ENCODE measurements around the gene EYA2. TPM values are rescaled to one million over a fixed set of nuclear protein-coding genes. Genes with fewer than 3 reads are reported as not detected.

Gene EYA2
- total and polyA plus RNA-seq, 11 donors, result 0.30 to 4.2 (median 0.70) TPM

DNA sequence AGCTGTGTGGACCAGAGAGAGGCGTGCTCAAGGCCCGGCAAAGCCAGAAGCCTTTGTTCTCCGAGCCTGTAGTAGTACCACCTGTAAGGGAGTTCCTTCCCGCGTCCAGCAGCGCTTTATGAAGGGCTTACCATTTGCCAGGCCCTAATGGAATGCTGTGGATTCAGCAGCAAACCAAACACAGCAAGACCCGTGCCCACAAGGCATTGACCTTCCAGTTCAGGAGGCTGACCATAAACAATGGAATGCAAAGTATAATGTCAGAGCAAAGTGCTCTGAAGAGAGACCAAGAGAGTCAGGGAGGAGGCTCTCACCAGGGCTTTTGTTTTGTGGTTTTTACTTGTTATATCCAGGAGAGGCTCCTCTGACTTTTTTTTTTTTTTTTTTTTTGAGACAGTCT lies 252.0 kb downstream of the EYA2 start:
- ATAC-seq, result no peak
- Histone ChIP-seq H3K9me3 (peaks cover 0 to under 1% (median 0%) of the 10 kb centered on the region in 12 donors), H3K4me1 (peaks cover 0 to 30% (median 0%) of the 10 kb centered on the region in 12 donors), H3K36me3 (no peaks in the 10 kb centered on the region), H3K27me3 (no peaks in the 10 kb centered on the region), H3K4me3 (no peak overlapping the region), H3K27ac (no peak overlapping the region)
- DNase-seq, result no peak
- 91 to 95% (median 94%) methylated on average over 7 of the region's 7 CpGs for WGBS, 4 donors
- TF ChIP-seq POLR2A (IDR thresholded peaks at IDR 0.05), result no peak
- TF ChIP-seq, protein P1, sequence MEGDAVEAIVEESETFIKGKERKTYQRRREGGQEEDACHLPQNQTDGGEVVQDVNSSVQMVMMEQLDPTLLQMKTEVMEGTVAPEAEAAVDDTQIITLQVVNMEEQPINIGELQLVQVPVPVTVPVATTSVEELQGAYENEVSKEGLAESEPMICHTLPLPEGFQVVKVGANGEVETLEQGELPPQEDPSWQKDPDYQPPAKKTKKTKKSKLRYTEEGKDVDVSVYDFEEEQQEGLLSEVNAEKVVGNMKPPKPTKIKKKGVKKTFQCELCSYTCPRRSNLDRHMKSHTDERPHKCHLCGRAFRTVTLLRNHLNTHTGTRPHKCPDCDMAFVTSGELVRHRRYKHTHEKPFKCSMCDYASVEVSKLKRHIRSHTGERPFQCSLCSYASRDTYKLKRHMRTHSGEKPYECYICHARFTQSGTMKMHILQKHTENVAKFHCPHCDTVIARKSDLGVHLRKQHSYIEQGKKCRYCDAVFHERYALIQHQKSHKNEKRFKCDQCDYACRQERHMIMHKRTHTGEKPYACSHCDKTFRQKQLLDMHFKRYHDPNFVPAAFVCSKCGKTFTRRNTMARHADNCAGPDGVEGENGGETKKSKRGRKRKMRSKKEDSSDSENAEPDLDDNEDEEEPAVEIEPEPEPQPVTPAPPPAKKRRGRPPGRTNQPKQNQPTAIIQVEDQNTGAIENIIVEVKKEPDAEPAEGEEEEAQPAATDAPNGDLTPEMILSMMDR (IDR thresholded peaks at IDR 0.05), result no peak
- intact Hi-C loops (cut with DNase I), result loop anchor here in 2 of 10 donors (5.0 kb wide), 1 partner anchor 389 kb away; no protein-coding TSS in a partner anchor

- TF ChIP-seq, protein P1 (IDR thresholded peaks at IDR 0.05), result no peak
- no peak for TF ChIP-seq POLR2A (IDR thresholded peaks at IDR 0.05)
- H3K4me1 ChIP-seq, result peaks cover 0 to 17% (median 0%) of the 10 kb centered on the region in 12 donors
- H3K36me3 ChIP-seq, result no peaks in the 10 kb centered on the region
- no peak for ATAC-seq
- H3K4me3 ChIP-seq, result no peak overlapping the region
- 97 to 100% (median 99%) methylated on average over 2 of the region's 2 CpGs for WGBS, 4 donors
- no peak overlapping the region for H3K27ac ChIP-seq
- H3K27me3 ChIP-seq, result no peaks in the 10 kb centered on the region
- intact Hi-C loops (cut with DNase I), result loop anchor here in 2 of 10 donors (5.0 kb wide), 1 partner anchor 391 kb away; no protein-coding TSS in a partner anchor
- DNase-seq, result no peak
- H3K9me3 ChIP-seq, result no peaks in the 10 kb centered on the region
These were observed 253.4 kb downstream of the EYA2 start for GRCh38 chr20:47148059-47148458.

DNA sequence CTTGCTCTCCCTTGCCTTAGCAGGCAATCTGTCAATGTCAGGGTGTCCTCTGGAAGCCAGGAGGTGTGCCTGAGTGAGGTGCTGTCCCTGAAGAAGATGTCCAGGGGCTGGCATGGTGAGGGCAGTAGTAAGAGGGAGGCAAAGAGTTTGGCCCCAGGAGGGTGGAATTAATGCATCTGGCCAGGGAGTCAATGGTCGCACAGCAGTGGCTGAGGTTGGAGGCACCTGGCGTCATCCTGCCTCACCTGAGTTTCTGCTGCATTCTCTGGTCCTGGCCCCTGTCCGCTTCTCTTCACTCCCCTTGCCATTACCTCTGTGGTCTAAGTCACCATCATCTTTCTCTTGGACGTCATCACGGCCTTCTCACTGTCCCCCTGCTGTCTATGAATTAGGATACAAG lies 255.3 kb downstream of the EYA2 start:
- H3K27me3 ChIP-seq, result peaks cover 0 to 9% (median 0%) of the 10 kb centered on the region in 9 donors
- intact Hi-C loops (cut with DNase I), result loop anchor here (1.0 to 5.0 kb wide), 6 partner anchors 391 to 398 kb away; no protein-coding TSS in a partner anchor
- TF ChIP-seq, protein P1 (IDR thresholded peaks at IDR 0.05), result no peak
- no peak for TF ChIP-seq POLR2A (IDR thresholded peaks at IDR 0.05)
- ATAC-seq (peak in 1 of 4 donors; percentile 9), DNase-seq (no peak)
- H3K36me3 ChIP-seq, result no peaks in the 10 kb centered on the region
- 88 to 95% (median 92%) methylated on average over 5 of the region's 5 CpGs for WGBS, 4 donors
- H3K27ac ChIP-seq, result no peak overlapping the region
- H3K4me1 ChIP-seq, result peaks cover 0 to 6% (median 0%) of the 10 kb centered on the region in 12 donors
- no peak overlapping the region for H3K4me3 ChIP-seq
- H3K9me3 ChIP-seq, result peaks cover 0 to 6% (median 0%) of the 10 kb centered on the region in 12 donors

GRCh38 chr20:47150403-47151152 lies 255.9 kb downstream of the EYA2 start:
- DNase-seq (peak in 4 of 5 donors; percentile 45 to 62 (median 57)), ATAC-seq (peak; percentile 87 to 95 (median 94))
- peaks cover 0 to 6% (median 0%) of the 10 kb centered on the region in 12 donors for H3K4me1 ChIP-seq
- no peaks in the 10 kb centered on the region for H3K36me3 ChIP-seq
- peaks cover 0 to 15% (median 0%) of the 10 kb centered on the region in 9 donors for H3K27me3 ChIP-seq
- TF ChIP-seq, protein P1 (IDR thresholded peaks at IDR 0.05), result peak; percentile 43 to 73 (median 52)
- no peak for TF ChIP-seq POLR2A (IDR thresholded peaks at IDR 0.05)
- intact Hi-C loops (cut with DNase I), result loop anchor here in 8 of 10 donors (1.0 to 5.0 kb wide), 6 partner anchors 392 to 398 kb away; no protein-coding TSS in a partner anchor
- 65 to 70% (median 68%) methylated on average over 10 to 11 of the region's 11 CpGs for WGBS, 4 donors
- no peak overlapping the region for H3K27ac ChIP-seq
- no peak overlapping the region for H3K4me3 ChIP-seq
- H3K9me3 ChIP-seq, result peaks cover 0 to 6% (median 0%) of the 10 kb centered on the region in 12 donors

All from heart left ventricle (tissue), 16 donors.